ENCODE measurements around the gene NKAP. TPM values are rescaled to one million over a fixed set of nuclear protein-coding genes. Genes with fewer than 3 reads are reported as not detected.

Gene NKAP
- total and polyA plus RNA-seq, 9 of the 15 experiments (the other 6 are each of a cell fraction or from before 2014, with no cell fraction given): 3.1 to 8.3 (median 7.0) TPM

DNA sequence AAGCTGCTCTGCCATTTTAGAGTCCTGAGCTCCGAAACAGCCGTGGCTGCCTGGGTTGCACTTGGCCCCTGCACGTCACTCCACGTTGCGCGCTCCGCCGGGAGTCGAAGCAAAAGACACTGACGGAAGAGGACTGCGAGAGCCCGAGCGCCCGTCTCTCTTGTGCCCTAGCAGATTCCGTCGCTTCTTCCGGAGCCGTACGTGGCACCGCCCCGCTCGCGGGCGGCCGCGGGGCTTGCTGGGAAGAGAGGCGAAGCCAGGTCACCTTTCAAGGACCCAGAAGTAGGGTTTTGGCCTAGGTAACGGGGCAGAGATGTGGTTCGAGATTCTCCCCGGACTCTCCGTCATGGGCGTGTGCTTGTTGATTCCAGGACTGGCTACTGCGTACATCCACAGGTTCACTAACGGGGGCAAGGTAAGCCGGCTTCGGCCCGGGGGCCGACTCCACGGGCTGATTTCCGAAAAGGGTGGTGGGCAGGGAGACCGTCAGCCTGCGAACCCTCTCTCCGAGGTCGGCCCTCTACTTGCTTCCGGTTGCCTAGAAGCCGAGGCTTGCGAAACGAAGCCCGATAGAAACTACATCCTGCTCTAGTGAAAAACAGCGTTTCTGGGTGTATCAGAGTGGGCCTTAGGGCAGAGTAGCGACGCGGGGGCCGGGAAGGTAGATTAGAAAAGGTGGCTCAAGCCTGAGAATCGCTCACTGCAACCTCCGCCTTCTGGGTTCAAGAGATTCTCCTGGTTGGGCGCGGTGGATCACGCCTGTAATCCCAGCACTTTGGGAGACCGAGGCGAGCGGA is 71.8 kb downstream of the NKAP start, which contains the start of the genes NDUFA1 and RNF113A (continued):
- 0 out of 2 replicates have a peak, but pooled peaks have one; percentile 54 for TF ChIP-seq XRCC5 (IDR thresholded peaks at IDR 0.05; ENCODE audit: low read depth, low read length)
- TF ChIP-seq EP400 (IDR thresholded peaks at IDR 0.05): peak; percentile 90
- TF ChIP-seq ZBTB8A (IDR thresholded peaks at IDR 0.05; ENCODE audit: partially characterized antibody): no peak
- TF ChIP-seq SIX5 (IDR thresholded peaks at IDR 0.05; ENCODE audit: borderline replicate concordance in 1 of 2, insufficient read depth in 1 of 2, low read depth in 1 of 2, low read length in 2 of 2): peak in 1 of 2 experiments; percentile 28; a peak in 2 of 4 replicates
- TF ChIP-seq, protein P1, sequence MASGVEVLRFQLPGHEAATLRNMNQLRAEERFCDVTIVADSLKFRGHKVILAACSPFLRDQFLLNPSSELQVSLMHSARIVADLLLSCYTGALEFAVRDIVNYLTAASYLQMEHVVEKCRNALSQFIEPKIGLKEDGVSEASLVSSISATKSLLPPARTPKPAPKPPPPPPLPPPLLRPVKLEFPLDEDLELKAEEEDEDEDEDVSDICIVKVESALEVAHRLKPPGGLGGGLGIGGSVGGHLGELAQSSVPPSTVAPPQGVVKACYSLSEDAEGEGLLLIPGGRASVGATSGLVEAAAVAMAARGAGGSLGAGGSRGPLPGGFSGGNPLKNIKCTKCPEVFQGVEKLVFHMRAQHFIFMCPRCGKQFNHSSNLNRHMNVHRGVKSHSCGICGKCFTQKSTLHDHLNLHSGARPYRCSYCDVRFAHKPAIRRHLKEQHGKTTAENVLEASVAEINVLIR (CRISPR knock-in tag; IDR thresholded peaks at IDR 0.05): no peak
- peak; percentile 86 for TF ChIP-seq POLR2AphosphoS5 (IDR thresholded peaks at IDR 0.05; ENCODE audit: control insufficient read depth, insufficient read depth, low read depth, low read length)
- TF ChIP-seq HCFC1 (IDR thresholded peaks at IDR 0.05; ENCODE audit: low read depth, low read length): peak; percentile 69
- 0 out of 2 replicates have a peak, but pooled peaks have one; percentile 37 for TF ChIP-seq MECOM (CRISPR knock-in tag; IDR thresholded peaks at IDR 0.05)
- peak; percentile 72 for TF ChIP-seq ELF2 (CRISPR knock-in tag; IDR thresholded peaks at IDR 0.05)
- TF ChIP-seq KDM4B (IDR thresholded peaks at IDR 0.05; ENCODE audit: borderline replicate concordance in 2 of 2, low read depth in 1 of 2): 0 out of 4 replicates have a peak, but pooled peaks of 1 of the 2 experiments have one; percentile 20
- TF ChIP-seq FOXP1 (CRISPR knock-in tag; IDR thresholded peaks at IDR 0.05): peak; percentile 60; the same call in 1 of the 2 replicates
- TF ChIP-seq NEUROD1 (IDR thresholded peaks at IDR 0.05; ENCODE audit: borderline replicate concordance, low read depth, low read length, partially characterized antibody): peak; percentile 23
- TF ChIP-seq SUPT5H (IDR thresholded peaks at IDR 0.05): peak; percentile 88
- no peak for TF ChIP-seq ZKSCAN3 (CRISPR knock-in tag; IDR thresholded peaks at IDR 0.05)
- TF ChIP-seq ZNF395 (CRISPR knock-in tag; IDR thresholded peaks at IDR 0.05): no peak
- TF ChIP-seq ZNF12 (CRISPR knock-in tag; IDR thresholded peaks at IDR 0.05): peak; percentile 64; the same call in 1 of the 2 replicates
- no peak for TF ChIP-seq HDAC3 (IDR thresholded peaks at IDR 0.05; ENCODE audit: borderline replicate concordance, partially characterized antibody)
- peak; percentile 87 for TF ChIP-seq L3MBTL2 (IDR thresholded peaks at IDR 0.05)
- 0 out of 4 replicates have a peak, but pooled peaks of 1 of the 2 experiments have one; percentile 49 for TF ChIP-seq MAZ (CRISPR knock-in tag; conservative IDR thresholded peaks at IDR 0.05 in 1 of 2, IDR thresholded peaks at IDR 0.05 in 1 of 2)
- TF ChIP-seq, protein P2, sequence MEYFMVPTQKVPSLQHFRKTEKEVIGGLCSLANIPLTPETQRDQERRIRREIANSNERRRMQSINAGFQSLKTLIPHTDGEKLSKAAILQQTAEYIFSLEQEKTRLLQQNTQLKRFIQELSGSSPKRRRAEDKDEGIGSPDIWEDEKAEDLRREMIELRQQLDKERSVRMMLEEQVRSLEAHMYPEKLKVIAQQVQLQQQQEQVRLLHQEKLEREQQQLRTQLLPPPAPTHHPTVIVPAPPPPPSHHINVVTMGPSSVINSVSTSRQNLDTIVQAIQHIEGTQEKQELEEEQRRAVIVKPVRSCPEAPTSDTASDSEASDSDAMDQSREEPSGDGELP (CRISPR knock-in tag; IDR thresholded peaks at IDR 0.05; ENCODE audit: borderline replicate concordance): peak; percentile 52; the same call in 1 of the 2 replicates
- TF ChIP-seq RBBP5 (IDR thresholded peaks at IDR 0.05; ENCODE audit: borderline replicate concordance, insufficient read depth, low read length, poor library complexity, severe bottlenecking): peak; percentile 81
- peak; percentile 85 for TF ChIP-seq ETV5 (CRISPR knock-in tag; IDR thresholded peaks at IDR 0.05; ENCODE audit: low read depth)
- TF ChIP-seq OTX1 (CRISPR knock-in tag; IDR thresholded peaks at IDR 0.05): no peak
- peak; percentile 86 for TF ChIP-seq CEBPB (tag; IDR thresholded peaks at IDR 0.05)
- TF ChIP-seq SMARCA4 (IDR thresholded peaks at IDR 0.05): no peak
